HG03558 (cell line): ENCODE results near the gene TBCA.
"Not testable (repeated sequence)": the region's sequence is repeated elsewhere in the genome, so short reads cannot be mapped to it uniquely, and the experiment has no call there.

Experiments
- ATAC-seq: cut with Tn5 transposase; IDR thresholded peaks from one replicate; pipeline ENCODE4 v1.9.1; 2021; ENCODE audit warnings: moderate number of reproducible peaks; ENCODE audit not compliant: unreplicated experiment; ENCODE audit errors: extremely low read depth

Gene TBCA

GRCh38 chr5:77719666-77720363 is 56.3 kb downstream of the TBCA start:
- ATAC-seq: no peak

- no peak for ATAC-seq
Measured at GRCh38 chr5:77718934-77719610, 57.1 kb downstream of the TBCA start.

DNA sequence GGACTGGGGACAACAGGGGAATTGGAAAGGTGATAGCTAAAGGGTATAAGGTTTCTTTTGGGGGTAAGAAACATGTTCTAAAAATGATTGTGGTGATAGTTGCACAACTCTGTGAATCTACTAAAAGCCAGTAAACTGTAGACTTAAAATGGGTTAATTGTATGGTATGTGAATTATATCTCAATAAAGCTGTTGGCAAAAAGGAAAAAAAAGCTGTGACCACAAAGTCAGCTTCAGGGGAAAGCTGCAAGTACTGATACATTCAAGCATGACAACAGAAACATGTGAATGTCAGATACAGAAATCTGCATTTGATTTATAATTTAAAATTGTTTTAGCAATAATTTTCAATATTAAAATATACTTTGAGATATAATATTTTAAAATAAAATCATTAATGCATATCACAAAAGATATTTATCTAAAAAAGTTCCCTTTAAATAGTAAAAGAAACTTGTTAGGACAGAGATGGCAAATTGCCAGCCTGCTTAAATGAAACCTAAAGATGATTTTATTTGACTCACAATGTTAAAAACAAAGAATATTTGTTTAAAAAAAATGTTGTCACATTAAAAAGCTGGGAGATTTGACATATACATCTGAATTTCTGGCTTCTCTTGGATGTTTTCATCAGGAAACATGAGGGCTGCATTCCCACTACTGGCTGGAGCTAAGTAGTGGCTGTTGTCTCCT is 66.0 kb downstream of the TBCA start:
- no peak for ATAC-seq

DNA sequence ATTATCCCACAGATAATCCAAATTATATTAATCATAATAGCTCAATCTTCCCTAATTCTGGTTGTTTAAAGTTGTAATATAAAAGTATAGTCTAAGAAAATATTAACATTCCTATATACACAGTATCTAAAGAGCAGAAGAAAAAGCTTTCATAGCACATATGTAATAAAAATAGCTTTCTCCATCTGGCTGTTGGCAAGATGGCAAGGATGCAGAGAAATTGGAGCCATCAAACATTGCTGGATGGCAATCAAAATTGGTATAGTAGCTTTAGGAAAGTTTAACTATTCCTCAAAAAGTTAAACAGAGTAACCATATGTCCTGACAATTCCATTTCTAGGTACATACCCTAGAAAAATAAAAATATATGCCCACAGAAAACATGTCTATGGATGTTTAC is 66.8 kb downstream of the TBCA start:
- no peak for ATAC-seq

DNA sequence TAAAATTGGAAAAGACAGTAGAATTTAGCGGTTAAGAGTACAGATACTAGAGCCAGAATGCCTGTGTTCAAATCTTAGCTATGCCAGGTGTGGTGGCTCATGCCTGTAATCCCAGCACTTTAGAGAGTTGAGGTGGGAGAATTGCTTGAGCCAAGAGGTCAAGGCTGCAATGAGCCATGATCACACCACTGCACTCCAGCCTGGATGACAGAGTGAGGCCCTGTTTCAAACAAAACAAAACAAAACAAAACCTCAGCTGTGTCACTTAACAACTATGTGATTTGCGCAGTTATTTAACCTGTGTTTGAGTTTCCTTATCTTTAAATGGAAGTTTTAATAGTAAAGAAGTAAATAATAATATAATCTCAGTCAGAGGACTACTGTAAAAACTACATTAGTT is 68.3 kb downstream of the TBCA start:
- no peak for ATAC-seq

DNA sequence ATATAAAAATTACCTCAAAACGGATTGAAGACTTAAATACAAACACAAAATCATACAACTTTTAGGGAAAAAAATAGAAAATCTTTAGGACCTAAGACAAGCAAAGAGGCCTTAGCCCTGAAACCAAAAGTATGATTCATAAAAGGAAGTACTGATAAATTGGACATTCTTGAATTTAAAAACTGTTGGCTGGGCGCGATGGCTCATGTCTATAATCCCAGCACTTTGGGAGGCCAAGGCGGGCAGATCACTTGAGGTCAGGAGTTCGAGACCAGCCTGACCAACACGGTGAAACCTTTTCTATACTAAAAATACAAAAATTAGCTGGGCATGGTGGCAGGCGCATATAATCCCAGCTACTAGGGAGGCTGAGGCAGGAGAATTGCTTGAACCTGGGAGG is 76.6 kb downstream of the TBCA start:
- ATAC-seq: not testable (repeated sequence)

DNA sequence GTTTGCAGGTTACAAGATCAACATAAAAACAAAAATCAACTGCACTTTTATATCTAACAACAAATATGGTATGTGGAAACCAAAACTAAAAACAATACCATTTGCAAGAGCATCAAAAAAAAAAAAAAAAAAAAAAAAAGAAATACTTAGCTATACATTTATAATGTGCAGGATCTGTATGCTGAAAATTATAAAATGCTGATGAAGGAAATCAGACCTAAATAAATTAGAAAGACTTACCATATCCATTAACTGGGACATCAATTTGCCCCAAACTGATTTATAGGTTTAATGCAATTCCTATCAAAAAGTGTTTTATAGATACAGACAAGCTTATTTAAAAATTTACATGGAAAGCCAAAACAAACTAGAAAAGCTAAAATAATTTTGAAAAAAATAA is 77.2 kb downstream of the TBCA start:
- no peak for ATAC-seq

- ATAC-seq: no peak
Measured at GRCh38 chr5:77697692-77698091, 78.4 kb downstream of the TBCA start.

GRCh38 chr5:77696120-77696519 is 80.0 kb downstream of the TBCA start:
- ATAC-seq: no peak

- ATAC-seq: no peak
Measured at GRCh38 chr5:77693913-77694312, 82.2 kb downstream of the TBCA start.

- no peak for ATAC-seq
Measured at GRCh38 chr5:77683171-77683732, 92.9 kb downstream of the TBCA start.

GRCh38 chr5:77670526-77670925 is 105.6 kb downstream of the TBCA start:
- ATAC-seq: no peak

DNA sequence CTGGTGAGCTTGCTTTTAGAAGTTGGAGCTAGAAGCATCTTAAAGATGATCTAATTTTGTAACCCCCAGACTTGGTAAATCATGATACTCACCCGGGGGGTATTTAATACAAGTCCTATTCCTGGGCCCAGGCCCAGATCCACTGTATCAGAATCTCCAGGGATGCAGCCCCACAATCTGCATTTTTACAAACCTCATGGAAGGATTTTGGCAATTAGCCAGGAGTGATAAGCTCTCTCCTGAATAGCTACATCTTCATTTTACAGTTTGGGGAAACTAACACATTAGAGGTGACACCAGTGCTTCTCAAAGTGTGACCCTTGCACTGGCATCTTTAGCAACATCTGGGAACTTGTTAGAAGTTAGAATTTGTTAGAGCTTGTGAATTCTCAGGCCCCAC is 106.5 kb downstream of the TBCA start:
- no peak for ATAC-seq

DNA sequence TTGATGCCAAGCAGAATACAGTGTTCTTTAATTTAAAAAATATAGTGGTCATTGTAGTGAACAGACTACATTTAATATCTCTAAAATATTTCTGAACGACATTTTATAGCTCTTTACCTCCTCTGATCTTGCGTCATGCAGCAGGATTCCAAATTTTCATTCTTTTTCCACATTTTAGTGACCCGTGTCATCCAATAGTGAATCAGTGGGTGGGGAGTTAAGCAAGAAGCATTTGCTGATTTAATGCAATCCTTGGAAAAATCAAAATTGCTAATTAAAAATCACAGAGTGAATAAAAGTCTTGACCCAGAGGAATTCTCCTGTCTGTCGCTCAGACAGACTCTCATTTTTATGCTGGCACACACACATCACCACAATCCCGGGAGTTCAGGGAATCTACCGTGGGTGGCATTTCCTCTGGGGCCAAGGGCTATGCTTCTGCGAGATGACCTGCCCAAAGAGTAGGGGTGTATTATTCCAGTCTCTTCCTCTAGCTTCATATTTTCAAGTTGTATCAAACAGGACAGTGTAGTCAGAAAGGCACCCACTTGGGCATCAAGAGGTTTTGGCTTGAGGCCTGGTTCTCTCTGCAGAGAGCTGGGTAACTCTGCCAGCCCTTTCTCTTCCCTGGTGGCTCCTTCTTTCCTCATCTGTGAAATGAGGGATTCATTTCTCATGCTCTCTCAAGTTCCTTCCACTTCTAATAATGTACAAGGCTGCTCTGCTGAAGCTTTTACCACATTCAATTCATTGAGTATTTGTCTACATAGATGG is 112.9 kb downstream of the TBCA start:
- no peak for ATAC-seq

DNA sequence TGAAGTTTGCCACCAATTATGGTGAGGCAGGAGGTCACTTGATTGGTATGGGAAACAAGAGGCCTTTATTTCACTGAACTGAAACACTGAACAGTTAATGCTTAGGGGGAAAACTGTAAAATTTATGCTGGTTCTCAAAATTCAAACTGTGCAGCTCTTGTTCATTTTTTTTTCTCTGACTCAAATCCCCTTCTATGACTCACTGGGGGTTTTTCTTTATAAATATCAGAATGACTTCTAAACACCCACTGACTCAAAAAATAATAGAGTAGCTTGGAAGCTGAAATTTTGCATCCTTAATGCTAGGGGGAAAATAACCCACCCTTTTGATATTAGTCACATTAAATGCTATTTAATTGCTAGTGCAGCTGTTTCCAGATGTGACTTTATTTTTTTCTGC is 113.5 kb downstream of the TBCA start:
- ATAC-seq: no peak

- ATAC-seq: no peak
Measured at GRCh38 chr5:77658662-77659061, 117.5 kb downstream of the TBCA start.

GRCh38 chr5:77651343-77651742 is 124.8 kb downstream of the TBCA start:
- no peak for ATAC-seq

DNA sequence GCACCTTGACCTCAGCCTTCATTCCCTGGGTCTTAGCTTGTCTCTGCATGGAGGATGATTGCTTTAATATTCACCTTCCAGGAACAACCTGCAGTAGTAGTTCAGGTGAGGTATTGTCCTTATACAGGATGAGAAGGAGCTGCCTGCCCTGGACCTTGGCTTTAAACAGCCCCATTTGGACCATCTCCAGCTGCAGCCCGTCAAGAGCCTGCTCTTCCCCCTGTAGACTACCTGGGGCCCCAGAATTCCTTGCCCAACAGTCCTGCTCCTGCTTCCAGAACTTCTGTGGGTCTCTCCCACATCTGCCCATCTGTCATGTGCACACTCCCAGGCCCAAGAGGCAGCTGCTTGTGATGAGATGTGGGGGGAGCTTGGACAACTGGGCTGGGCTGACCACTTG is 125.5 kb downstream of the TBCA start:
- ATAC-seq: no peak

- no peak for ATAC-seq
Measured at GRCh38 chr5:77649776-77650175, 126.4 kb downstream of the TBCA start.

GRCh38 chr5:77645995-77646639 is 130.0 kb downstream of the TBCA start:
- no peak for ATAC-seq
